ENCODE data around the gene SGMS1.

SGMS1 gene

GRCh38 chr10:50601974-50602373, 21.8 kb downstream of the SGMS1 start:
- peak overlapping the region; percentile 82; the same call in 1 of the 2 replicates for H3K27ac ChIP-seq
- no peak overlapping the region for H2AFZ ChIP-seq (ENCODE audit: low read depth)
- H3K36me3 ChIP-seq (ENCODE audit: insufficient read depth): no peaks in the 10 kb centered on the region
- H4K20me1 ChIP-seq (ENCODE audit: insufficient read depth): 0 out of 2 replicates have a peak, but pooled peaks cover 3% of the 10 kb centered on the region
- no peak for TF ChIP-seq CTCF (conservative IDR thresholded peaks at IDR 0.05; ENCODE audit: low read depth, low read length)
- H3K79me2 ChIP-seq (ENCODE audit: insufficient read depth, low read depth): peaks cover 70% of the 10 kb centered on the region
- H3K27me3 ChIP-seq (ENCODE audit: insufficient read depth, low read depth): no peaks in the 10 kb centered on the region
- H3K9ac ChIP-seq: peak overlapping the region; percentile 43; the same call in 1 of the 2 replicates
- no peak overlapping the region for H3K4me3 ChIP-seq (IDR thresholded peaks at IDR 0.05; ENCODE audit: insufficient read depth, low read depth, low read length)
- peaks cover 89% of the 10 kb centered on the region for H3K4me1 ChIP-seq (ENCODE audit: low read depth, poor library complexity, severe bottlenecking)
- peak overlapping the region; percentile 99 for H3K4me2 ChIP-seq

GRCh38 chr10:50600831-50601477, 22.8 kb downstream of the SGMS1 start:
- no peaks in the 10 kb centered on the region for H3K36me3 ChIP-seq (ENCODE audit: insufficient read depth)
- H3K27ac ChIP-seq: peak overlapping the region; percentile 5; the same call in 1 of the 2 replicates
- H3K4me2 ChIP-seq: peak overlapping the region; percentile 29; the same call in 1 of the 2 replicates
- no peak for TF ChIP-seq CTCF (conservative IDR thresholded peaks at IDR 0.05; ENCODE audit: low read depth, low read length)
- no peaks in the 10 kb centered on the region for H3K27me3 ChIP-seq (ENCODE audit: insufficient read depth, low read depth)
- peaks cover 79% of the 10 kb centered on the region for H3K4me1 ChIP-seq (ENCODE audit: low read depth, poor library complexity, severe bottlenecking)
- 0 out of 2 replicates have a peak, but pooled peaks cover 3% of the 10 kb centered on the region for H4K20me1 ChIP-seq (ENCODE audit: insufficient read depth)
- H3K9ac ChIP-seq: no peak overlapping the region
- H2AFZ ChIP-seq (ENCODE audit: low read depth): no peak overlapping the region
- no peak overlapping the region for H3K4me3 ChIP-seq (IDR thresholded peaks at IDR 0.05; ENCODE audit: insufficient read depth, low read depth, low read length)
- H3K79me2 ChIP-seq (ENCODE audit: insufficient read depth, low read depth): peaks cover 65% of the 10 kb centered on the region

- H3K9ac ChIP-seq: no peak overlapping the region
- no peak for TF ChIP-seq CTCF (conservative IDR thresholded peaks at IDR 0.05; ENCODE audit: low read depth, low read length)
- 0 out of 2 replicates have a peak overlapping the region, but pooled peaks have one; percentile 29 for H3K4me2 ChIP-seq
- H2AFZ ChIP-seq (ENCODE audit: low read depth): no peak overlapping the region
- no peak overlapping the region for H3K27ac ChIP-seq
- peaks cover 72% of the 10 kb centered on the region for H3K4me1 ChIP-seq (ENCODE audit: low read depth, poor library complexity, severe bottlenecking)
- H3K27me3 ChIP-seq (ENCODE audit: insufficient read depth, low read depth): no peaks in the 10 kb centered on the region
- H3K36me3 ChIP-seq (ENCODE audit: insufficient read depth): no peaks in the 10 kb centered on the region
- H3K79me2 ChIP-seq (ENCODE audit: insufficient read depth, low read depth): peaks cover 65% of the 10 kb centered on the region
- H3K4me3 ChIP-seq (IDR thresholded peaks at IDR 0.05; ENCODE audit: insufficient read depth, low read depth, low read length): no peak overlapping the region
- 0 out of 2 replicates have a peak, but pooled peaks cover 3% of the 10 kb centered on the region for H4K20me1 ChIP-seq (ENCODE audit: insufficient read depth)
Measured at GRCh38 chr10:50600286-50600685, 23.5 kb downstream of the SGMS1 start.

- Histone ChIP-seq H3K9ac (no peak overlapping the region), H3K27ac (no peak overlapping the region), H3K79me2 (ENCODE audit: insufficient read depth, low read depth) (peaks cover 31% of the 10 kb centered on the region), H3K36me3 (ENCODE audit: insufficient read depth) (no peaks in the 10 kb centered on the region), H4K20me1 (ENCODE audit: insufficient read depth) (no peaks in the 10 kb centered on the region), H3K4me3 (IDR thresholded peaks at IDR 0.05; ENCODE audit: insufficient read depth, low read depth, low read length) (no peak overlapping the region), H3K4me1 (ENCODE audit: low read depth, poor library complexity, severe bottlenecking) (peaks cover 38% of the 10 kb centered on the region), H3K4me2 (no peak overlapping the region), H2AFZ (ENCODE audit: low read depth) (no peak overlapping the region), H3K27me3 (ENCODE audit: insufficient read depth, low read depth) (no peaks in the 10 kb centered on the region)
- no peak for TF ChIP-seq CTCF (conservative IDR thresholded peaks at IDR 0.05; ENCODE audit: low read depth, low read length)
Measured at GRCh38 chr10:50596897-50597296, 26.9 kb downstream of the SGMS1 start.

Data from KMS-11 (cell line).